ENCODE results near the gene TRIM39. TPM values are rescaled to one million over a fixed set of nuclear protein-coding genes. Genes with fewer than 3 reads are reported as not detected.

Gene TRIM39
- total and polyA plus RNA-seq, 3 donors from 2014 or later = 30.6 to 58.1 (median 33.6) TPM

DNA sequence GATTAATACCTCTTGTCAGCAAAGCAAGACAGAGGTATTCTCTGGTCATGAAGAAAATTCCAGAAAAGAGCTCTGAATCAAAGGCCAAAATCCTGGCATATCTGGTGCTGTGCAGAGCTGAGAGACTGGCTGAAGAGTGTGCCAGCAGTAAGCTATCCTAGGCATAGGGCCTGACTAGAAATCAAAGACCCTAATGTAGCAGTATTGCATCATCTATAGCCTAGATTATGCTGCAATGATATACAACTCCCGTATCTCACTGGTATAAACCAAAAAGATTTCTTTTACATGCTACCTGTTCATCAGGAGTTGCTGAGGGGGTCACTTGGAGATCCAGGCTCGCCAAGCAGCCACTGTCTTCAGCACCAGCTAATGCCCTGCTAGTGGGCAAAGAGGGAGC lies 30.9 kb upstream of the TRIM39 start:
- no peaks in the 10 kb centered on the region for H3K4me1 ChIP-seq
- intact Hi-C loops (cut with DNase I; ENCODE audit: low total_unique reads) = no loop called here
- WGBS, 2 donors = 88 to 95% methylated on average over 2 of the region's 2 CpGs
- no peaks in the 10 kb centered on the region for H3K27me3 ChIP-seq
- H3K9me3 ChIP-seq = no peaks in the 10 kb centered on the region
- no peak overlapping the region for H3K27ac ChIP-seq
- TF ChIP-seq, protein P1, sequence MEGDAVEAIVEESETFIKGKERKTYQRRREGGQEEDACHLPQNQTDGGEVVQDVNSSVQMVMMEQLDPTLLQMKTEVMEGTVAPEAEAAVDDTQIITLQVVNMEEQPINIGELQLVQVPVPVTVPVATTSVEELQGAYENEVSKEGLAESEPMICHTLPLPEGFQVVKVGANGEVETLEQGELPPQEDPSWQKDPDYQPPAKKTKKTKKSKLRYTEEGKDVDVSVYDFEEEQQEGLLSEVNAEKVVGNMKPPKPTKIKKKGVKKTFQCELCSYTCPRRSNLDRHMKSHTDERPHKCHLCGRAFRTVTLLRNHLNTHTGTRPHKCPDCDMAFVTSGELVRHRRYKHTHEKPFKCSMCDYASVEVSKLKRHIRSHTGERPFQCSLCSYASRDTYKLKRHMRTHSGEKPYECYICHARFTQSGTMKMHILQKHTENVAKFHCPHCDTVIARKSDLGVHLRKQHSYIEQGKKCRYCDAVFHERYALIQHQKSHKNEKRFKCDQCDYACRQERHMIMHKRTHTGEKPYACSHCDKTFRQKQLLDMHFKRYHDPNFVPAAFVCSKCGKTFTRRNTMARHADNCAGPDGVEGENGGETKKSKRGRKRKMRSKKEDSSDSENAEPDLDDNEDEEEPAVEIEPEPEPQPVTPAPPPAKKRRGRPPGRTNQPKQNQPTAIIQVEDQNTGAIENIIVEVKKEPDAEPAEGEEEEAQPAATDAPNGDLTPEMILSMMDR (IDR thresholded peaks at IDR 0.05) = no peak
- no peak for TF ChIP-seq POLR2A (IDR thresholded peaks at IDR 0.05)
- H3K36me3 ChIP-seq (ENCODE audit: low read depth, missing control alignments) = no peaks in the 10 kb centered on the region
- no peak overlapping the region for H3K4me3 ChIP-seq
- DNase-seq = no peak

DNA sequence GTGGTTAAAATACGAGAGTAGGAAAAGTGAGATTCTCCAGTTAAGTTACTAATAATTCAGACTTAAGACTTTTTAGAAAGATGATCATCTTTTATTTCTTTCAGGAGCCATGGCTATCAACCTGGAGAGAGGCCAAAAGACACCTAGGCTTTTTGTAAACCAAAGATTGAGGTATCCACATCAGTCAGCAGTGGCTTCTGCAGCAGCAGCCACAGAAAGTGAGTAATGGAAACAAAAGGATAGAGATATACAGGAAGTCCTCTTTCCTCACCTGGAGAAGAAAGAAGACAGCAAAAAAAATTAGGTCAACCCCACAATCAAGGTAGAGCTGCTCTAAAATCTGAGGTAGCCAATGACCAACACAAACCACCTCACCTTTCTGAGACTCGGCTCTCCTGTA lies 22.7 kb upstream of the TRIM39 start:
- WGBS, 2 donors = 95 to 96% methylated on average over 2 of the region's 2 CpGs

DNA sequence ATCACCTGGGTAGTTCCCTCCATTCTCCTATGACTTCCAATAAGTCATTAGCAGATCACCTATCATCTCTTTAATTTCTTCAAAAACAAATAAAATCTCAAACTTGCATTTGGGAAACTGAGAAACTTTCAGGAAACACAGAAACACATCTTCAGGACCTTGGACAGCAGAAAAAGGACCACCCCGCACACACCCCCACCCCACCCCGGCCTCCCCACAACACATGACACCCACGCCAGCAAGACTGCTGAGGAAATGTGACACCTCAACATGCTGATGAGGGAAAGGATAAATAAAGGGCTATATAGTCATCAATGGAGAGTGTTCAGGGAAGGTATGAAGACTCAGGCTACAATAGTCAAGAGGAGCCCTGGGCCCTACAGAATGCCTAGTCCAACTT lies 15.6 kb upstream of the TRIM39 start:
- H3K4me1 ChIP-seq = no peaks in the 10 kb centered on the region
- H3K9me3 ChIP-seq = no peaks in the 10 kb centered on the region
- no peak overlapping the region for H3K27ac ChIP-seq
- 78 to 86% methylated on average over 3 of the region's 3 CpGs for WGBS, 2 donors
- intact Hi-C loops (cut with DNase I; ENCODE audit: low total_unique reads) = no loop called here
- H3K4me3 ChIP-seq = no peak overlapping the region
- no peaks in the 10 kb centered on the region for H3K27me3 ChIP-seq
- H3K36me3 ChIP-seq (ENCODE audit: low read depth, missing control alignments) = no peaks in the 10 kb centered on the region
- TF ChIP-seq, protein P1 (IDR thresholded peaks at IDR 0.05) = no peak
- TF ChIP-seq POLR2A (IDR thresholded peaks at IDR 0.05) = no peak
- no peak for DNase-seq

More for the DNA sequence above, 22.7 kb upstream of the TRIM39 start:
- Histone ChIP-seq H3K9me3 (no peaks in the 10 kb centered on the region), H3K36me3 (ENCODE audit: low read depth, missing control alignments) (no peaks in the 10 kb centered on the region), H3K27ac (no peak overlapping the region), H3K4me1 (no peaks in the 10 kb centered on the region), H3K4me3 (no peak overlapping the region), H3K27me3 (no peaks in the 10 kb centered on the region)
- TF ChIP-seq, protein P1 (IDR thresholded peaks at IDR 0.05) = no peak
- TF ChIP-seq POLR2A (IDR thresholded peaks at IDR 0.05) = no peak
- no peak for DNase-seq
- intact Hi-C loops (cut with DNase I; ENCODE audit: low total_unique reads) = no loop called here

GRCh38 chr6:30311671-30312070 lies 15.1 kb upstream of the TRIM39 start:
- DNase-seq = no peak
- Histone ChIP-seq H3K9me3 (no peaks in the 10 kb centered on the region), H3K27me3 (no peaks in the 10 kb centered on the region), H3K36me3 (ENCODE audit: low read depth, missing control alignments) (no peaks in the 10 kb centered on the region), H3K4me3 (no peak overlapping the region), H3K4me1 (no peaks in the 10 kb centered on the region), H3K27ac (no peak overlapping the region)
- 85 to 89% methylated on average over 1 of the region's 1 CpG for WGBS, 2 donors
- TF ChIP-seq, protein P1 (IDR thresholded peaks at IDR 0.05) = no peak
- no peak for TF ChIP-seq POLR2A (IDR thresholded peaks at IDR 0.05)
- intact Hi-C loops (cut with DNase I; ENCODE audit: low total_unique reads) = no loop called here

GRCh38 chr6:30312266-30312665 lies 14.5 kb upstream of the TRIM39 start:
- Histone ChIP-seq H3K4me3 (no peak overlapping the region), H3K27ac (no peak overlapping the region), H3K4me1 (no peaks in the 10 kb centered on the region), H3K27me3 (no peaks in the 10 kb centered on the region), H3K9me3 (no peaks in the 10 kb centered on the region), H3K36me3 (ENCODE audit: low read depth, missing control alignments) (no peaks in the 10 kb centered on the region)
- DNase-seq = no peak
- WGBS, 2 donors = 92 to 95% methylated on average over 2 of the region's 2 CpGs
- TF ChIP-seq, protein P1 (IDR thresholded peaks at IDR 0.05) = no peak
- intact Hi-C loops (cut with DNase I; ENCODE audit: low total_unique reads) = no loop called here

Data from testis (tissue), 3 donors.